Renal cortex interstitium (tissue), 11 donors: ENCODE results near the gene MAD1L1. TPM values are rescaled to one million over a fixed set of nuclear protein-coding genes. Genes with fewer than 3 reads are reported as not detected.
A peak's percentile ranks its signal among the peaks of the same experiment; 100 is the strongest.

Experiments
- DNase-seq, 11 donors: peaks; one replicate each; pipeline ENCODE4 v3.0.0-alpha.2; 2013; ENCODE audit warnings: low read depth in 9 of 11, low spot score in 4 of 11; ENCODE audit errors: extremely low read depth in 1 of 11
- polyA plus RNA-seq, 3 donors: library from polyadenylated mRNA; unstranded; fragments of 120-200 nt; gene quantifications; one replicate each; pipeline ENCODE4 v1.2.1, GENCODE V29; 2013; ENCODE audit not compliant: insufficient read length in 3 of 3

MAD1L1 gene
- polyA plus RNA-seq, 3 donors: 22.6 to 28.2 (median 26.3) TPM

GRCh38 chr7:2116989-2117591 lies 115.7 kb downstream of the MAD1L1 start:
- DNase-seq: no peak

GRCh38 chr7:2116448-2116810 lies 116.3 kb downstream of the MAD1L1 start:
- DNase-seq: no peak

GRCh38 chr7:2115760-2116447 lies 116.8 kb downstream of the MAD1L1 start:
- no peak for DNase-seq

- DNase-seq: no peak
Measured at GRCh38 chr7:2114926-2115759, 117.6 kb downstream of the MAD1L1 start.

GRCh38 chr7:2114052-2114451 lies 118.7 kb downstream of the MAD1L1 start:
- DNase-seq: no peak

- DNase-seq: no peak
Measured at GRCh38 chr7:2112261-2113198, 120.2 kb downstream of the MAD1L1 start.

GRCh38 chr7:2111568-2111967 lies 121.2 kb downstream of the MAD1L1 start:
- DNase-seq: no peak

- DNase-seq: peak in 1 of 11 donors; percentile 57
Measured at GRCh38 chr7:2110610-2111396, 121.9 kb downstream of the MAD1L1 start.

- DNase-seq: no peak
Measured at GRCh38 chr7:2109936-2110609, 122.7 kb downstream of the MAD1L1 start.

- DNase-seq: no peak
Measured at GRCh38 chr7:2109251-2109872, 123.4 kb downstream of the MAD1L1 start.

GRCh38 chr7:2108501-2109250 lies 124.1 kb downstream of the MAD1L1 start:
- no peak for DNase-seq

- no peak for DNase-seq
Measured at GRCh38 chr7:2108071-2108455, 124.7 kb downstream of the MAD1L1 start.

- no peak for DNase-seq
Measured at GRCh38 chr7:2107386-2108070, 125.2 kb downstream of the MAD1L1 start.

- DNase-seq: no peak
Measured at GRCh38 chr7:2106924-2107323, 125.8 kb downstream of the MAD1L1 start.

- DNase-seq: no peak
Measured at GRCh38 chr7:2106440-2106839, 126.3 kb downstream of the MAD1L1 start.

- no peak for DNase-seq
Measured at GRCh38 chr7:2105917-2106316, 126.8 kb downstream of the MAD1L1 start.
